ENCODE data around the gene ORC4. TPM values are rescaled to one million over a fixed set of nuclear protein-coding genes. Genes with fewer than 3 reads are reported as not detected.
"Not testable (repeated sequence)": the region's sequence is repeated elsewhere in the genome, so short reads cannot be mapped to it uniquely, and the experiment has no call there.

The ORC4 gene
- total and polyA plus RNA-seq, 7 donors = 15.1 to 52.0 (median 36.2) TPM

DNA sequence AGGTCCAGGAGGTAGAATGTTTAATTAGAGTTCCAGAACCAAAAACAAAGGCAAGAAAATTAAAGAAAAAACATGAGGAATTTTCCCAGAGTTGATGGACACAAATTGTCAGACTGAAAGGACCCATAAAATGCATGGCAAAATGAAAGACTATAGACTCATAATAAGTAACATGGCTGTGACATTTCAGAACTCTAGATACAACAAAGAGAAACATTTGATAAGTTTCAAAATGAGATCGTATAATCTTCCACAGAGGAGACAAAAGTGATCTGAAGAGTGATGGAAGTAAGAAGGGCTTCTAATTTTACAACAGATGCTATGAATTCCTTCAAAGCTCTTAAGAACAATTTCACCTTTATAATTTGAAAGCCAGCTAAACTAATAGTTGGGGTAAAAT is 20.4 kb downstream of the ORC4 start:
- peaks cover 29% of the 10 kb centered on the region for H3K4me1 ChIP-seq
- no peaks in the 10 kb centered on the region for H3K27me3 ChIP-seq (ENCODE audit: insufficient read depth in 3 of 3, low read length in 2 of 3)
- 81 to 97% (median 84%) methylated on average over 1 of the region's 1 CpG for WGBS, 3 donors
- TF ChIP-seq, protein P1, sequence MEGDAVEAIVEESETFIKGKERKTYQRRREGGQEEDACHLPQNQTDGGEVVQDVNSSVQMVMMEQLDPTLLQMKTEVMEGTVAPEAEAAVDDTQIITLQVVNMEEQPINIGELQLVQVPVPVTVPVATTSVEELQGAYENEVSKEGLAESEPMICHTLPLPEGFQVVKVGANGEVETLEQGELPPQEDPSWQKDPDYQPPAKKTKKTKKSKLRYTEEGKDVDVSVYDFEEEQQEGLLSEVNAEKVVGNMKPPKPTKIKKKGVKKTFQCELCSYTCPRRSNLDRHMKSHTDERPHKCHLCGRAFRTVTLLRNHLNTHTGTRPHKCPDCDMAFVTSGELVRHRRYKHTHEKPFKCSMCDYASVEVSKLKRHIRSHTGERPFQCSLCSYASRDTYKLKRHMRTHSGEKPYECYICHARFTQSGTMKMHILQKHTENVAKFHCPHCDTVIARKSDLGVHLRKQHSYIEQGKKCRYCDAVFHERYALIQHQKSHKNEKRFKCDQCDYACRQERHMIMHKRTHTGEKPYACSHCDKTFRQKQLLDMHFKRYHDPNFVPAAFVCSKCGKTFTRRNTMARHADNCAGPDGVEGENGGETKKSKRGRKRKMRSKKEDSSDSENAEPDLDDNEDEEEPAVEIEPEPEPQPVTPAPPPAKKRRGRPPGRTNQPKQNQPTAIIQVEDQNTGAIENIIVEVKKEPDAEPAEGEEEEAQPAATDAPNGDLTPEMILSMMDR (IDR thresholded peaks at IDR 0.05) = no peak
- no peak overlapping the region for H3K27ac ChIP-seq
- intact Hi-C loops (cut with DNase I) = no loop called here
- DNase-seq = no peak
- H3K4me3 ChIP-seq = no peak overlapping the region
- H3K9me3 ChIP-seq = peaks cover 5% of the 10 kb centered on the region
- no peak for ATAC-seq
- H3K36me3 ChIP-seq (ENCODE audit: insufficient read depth in 1 of 2, low read depth in 1 of 2) = no peaks in the 10 kb centered on the region

DNA sequence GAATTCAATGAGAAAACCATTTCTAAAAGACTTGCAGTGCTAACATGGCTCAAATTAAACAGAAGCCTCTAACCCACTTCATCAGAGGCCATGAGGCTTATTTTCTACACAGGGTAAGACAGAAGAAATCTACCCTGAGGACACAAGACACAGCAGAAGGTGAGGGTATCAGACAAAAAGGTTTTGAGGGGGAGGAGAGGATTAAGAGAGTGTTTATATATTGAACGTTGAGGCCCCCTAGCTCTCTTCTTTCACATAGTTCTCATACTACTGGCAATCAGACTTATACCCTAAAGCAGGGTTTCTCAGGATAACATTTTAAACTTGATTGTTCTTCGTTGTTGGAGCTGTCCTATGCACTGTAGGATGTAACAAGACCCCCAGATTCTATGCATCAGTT is 21.4 kb downstream of the ORC4 start:
- H3K9me3 ChIP-seq = peaks cover 5% of the 10 kb centered on the region
- DNase-seq (no peak), ATAC-seq (no peak)
- no peaks in the 10 kb centered on the region for H3K27me3 ChIP-seq (ENCODE audit: insufficient read depth in 3 of 3, low read length in 2 of 3)
- intact Hi-C loops (cut with DNase I) = loop anchor here in 1 of 2 donors (10.0 kb wide), 1 partner anchor 996 kb away; no protein-coding TSS in a partner anchor
- H3K4me3 ChIP-seq = no peak overlapping the region
- H3K4me1 ChIP-seq = peaks cover 29% of the 10 kb centered on the region
- WGBS, 3 donors = 42 to 61% (median 52%) methylated on average over 2 of the region's 2 CpGs
- H3K36me3 ChIP-seq (ENCODE audit: insufficient read depth in 1 of 2, low read depth in 1 of 2) = no peaks in the 10 kb centered on the region
- H3K27ac ChIP-seq = no peak overlapping the region
- TF ChIP-seq, protein P1 (IDR thresholded peaks at IDR 0.05) = no peak

DNA sequence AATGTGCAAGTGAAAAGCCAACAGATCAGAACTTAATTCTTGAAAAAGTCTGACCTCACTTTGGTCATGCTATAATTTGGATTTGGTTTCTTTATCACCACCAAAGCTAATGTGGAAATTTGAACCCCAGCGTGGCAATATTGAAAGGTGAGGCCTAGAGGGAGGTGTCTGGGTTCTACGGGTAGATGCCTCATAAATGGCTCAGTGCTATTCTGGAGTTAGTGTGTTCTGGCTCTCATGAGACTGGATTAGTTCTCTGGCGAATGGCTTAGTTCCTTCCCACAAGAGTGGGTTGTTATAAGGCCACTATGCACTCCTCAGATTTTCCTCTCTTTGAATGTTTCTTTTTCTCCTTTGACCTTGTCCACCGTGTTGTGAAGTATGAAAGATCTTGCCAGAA is 22.3 kb downstream of the ORC4 start:
- 25 to 42% (median 31%) methylated on average over 4 of the region's 4 CpGs for WGBS, 3 donors
- peak; percentile 54 to 72 (median 68) for ATAC-seq
- intact Hi-C loops (cut with DNase I) = loop anchor here in 1 of 2 donors (10.0 kb wide), 1 partner anchor 997 kb away; no protein-coding TSS in a partner anchor
- TF ChIP-seq, protein P1 (IDR thresholded peaks at IDR 0.05) = no peak
- no peak for DNase-seq
- Histone ChIP-seq H3K27me3 (ENCODE audit: insufficient read depth in 3 of 3, low read length in 2 of 3) (no peaks in the 10 kb centered on the region), H3K4me3 (no peak overlapping the region), H3K9me3 (peaks cover 5% of the 10 kb centered on the region), H3K27ac (no peak overlapping the region), H3K36me3 (ENCODE audit: insufficient read depth in 1 of 2, low read depth in 1 of 2) (no peaks in the 10 kb centered on the region), H3K4me1 (peaks cover 29% of the 10 kb centered on the region)

DNA sequence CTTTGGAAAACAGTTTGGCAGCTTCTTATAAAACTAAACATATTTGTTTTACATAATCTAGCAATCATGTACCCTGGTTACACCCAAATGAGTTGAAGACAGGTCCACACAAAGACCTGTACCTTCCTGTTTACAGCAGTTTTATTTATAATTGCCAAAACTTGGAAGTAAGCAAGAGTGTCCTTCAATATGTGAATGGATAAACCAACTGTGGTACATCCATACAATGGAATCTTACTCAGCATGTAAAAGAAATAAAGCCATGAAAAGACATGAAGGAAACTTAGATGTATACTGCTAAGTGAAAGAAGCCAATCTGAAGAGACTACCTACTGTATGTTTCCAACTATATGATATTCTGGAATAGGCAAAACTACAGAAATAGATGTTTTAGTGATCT is 23.7 kb downstream of the ORC4 start:
- no peaks in the 10 kb centered on the region for H3K36me3 ChIP-seq (ENCODE audit: insufficient read depth in 1 of 2, low read depth in 1 of 2)
- TF ChIP-seq, protein P1 (IDR thresholded peaks at IDR 0.05) = no peak

DNA sequence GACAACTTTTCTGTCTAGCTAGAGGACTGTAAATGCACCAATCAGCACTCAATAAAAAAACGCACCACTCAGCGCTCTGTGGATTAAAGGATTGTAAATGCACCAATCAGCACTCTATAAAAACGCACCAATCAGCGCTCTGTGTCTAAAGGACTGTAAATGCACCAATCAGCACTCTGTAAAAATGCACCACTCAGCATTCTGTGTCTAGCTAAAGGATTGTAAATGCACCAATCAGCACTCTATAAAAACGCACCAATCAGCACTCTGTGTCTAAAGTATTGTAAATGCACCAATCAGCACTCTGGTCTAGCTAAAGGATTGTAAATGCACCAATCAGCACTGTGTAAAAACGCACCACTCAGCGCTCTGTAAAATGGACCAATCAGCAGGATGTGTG is 25.6 kb downstream of the ORC4 start:
- intact Hi-C loops (cut with DNase I) = loop anchor here in 1 of 2 donors (10.0 kb wide), 1 partner anchor 1000 kb away; no protein-coding TSS in a partner anchor
- H3K4me3 ChIP-seq = not testable (repeated sequence)

More for the DNA sequence above, 23.7 kb downstream of the ORC4 start:
- ATAC-seq (no peak), DNase-seq (no peak)
- Histone ChIP-seq H3K9me3 (no peaks in the 10 kb centered on the region), H3K27me3 (ENCODE audit: insufficient read depth in 3 of 3, low read length in 2 of 3) (no peaks in the 10 kb centered on the region), H3K4me1 (peaks cover 29% of the 10 kb centered on the region), H3K4me3 (no peak overlapping the region), H3K27ac (no peak overlapping the region)
- intact Hi-C loops (cut with DNase I) = loop anchor here in 1 of 2 donors (10.0 kb wide), 1 partner anchor 998 kb away; no protein-coding TSS in a partner anchor

More for the DNA sequence above, 25.6 kb downstream of the ORC4 start:
- not testable (repeated sequence) for ATAC-seq; H3K27me3 ChIP-seq (ENCODE audit: insufficient read depth in 3 of 3, low read length in 2 of 3); DNase-seq; H3K9me3 ChIP-seq; H3K27ac ChIP-seq; H3K36me3 ChIP-seq (ENCODE audit: insufficient read depth in 1 of 2, low read depth in 1 of 2)
- WGBS, 3 donors = 98 to 99% (median 98%) methylated on average over 7 of the region's 7 CpGs
- H3K4me1 ChIP-seq = peaks cover 25% of the 10 kb centered on the region
